ENCODE data around the gene DOHH. TPM values are rescaled to one million over a fixed set of nuclear protein-coding genes. Genes with fewer than 3 reads are reported as not detected.

The DOHH gene
- total RNA-seq, 1 experiment from 2014 or later: 32.1 TPM

GRCh38 chr19:3506384-3507340, 6.2 kb upstream of the DOHH start:
- Histone ChIP-seq H3K4me3 (ENCODE audit: insufficient read depth, low read depth, low read length) (peak overlapping the region; percentile 81), H3K27me3 (ENCODE audit: control insufficient read depth, insufficient read depth, low read length) (no peaks in the 10 kb centered on the region), H3K36me3 (replicated peaks; ENCODE audit: control insufficient read depth, insufficient read depth, low read length) (peaks cover 3% of the 10 kb centered on the region)
- peak; percentile 82 for DNase-seq

DNA sequence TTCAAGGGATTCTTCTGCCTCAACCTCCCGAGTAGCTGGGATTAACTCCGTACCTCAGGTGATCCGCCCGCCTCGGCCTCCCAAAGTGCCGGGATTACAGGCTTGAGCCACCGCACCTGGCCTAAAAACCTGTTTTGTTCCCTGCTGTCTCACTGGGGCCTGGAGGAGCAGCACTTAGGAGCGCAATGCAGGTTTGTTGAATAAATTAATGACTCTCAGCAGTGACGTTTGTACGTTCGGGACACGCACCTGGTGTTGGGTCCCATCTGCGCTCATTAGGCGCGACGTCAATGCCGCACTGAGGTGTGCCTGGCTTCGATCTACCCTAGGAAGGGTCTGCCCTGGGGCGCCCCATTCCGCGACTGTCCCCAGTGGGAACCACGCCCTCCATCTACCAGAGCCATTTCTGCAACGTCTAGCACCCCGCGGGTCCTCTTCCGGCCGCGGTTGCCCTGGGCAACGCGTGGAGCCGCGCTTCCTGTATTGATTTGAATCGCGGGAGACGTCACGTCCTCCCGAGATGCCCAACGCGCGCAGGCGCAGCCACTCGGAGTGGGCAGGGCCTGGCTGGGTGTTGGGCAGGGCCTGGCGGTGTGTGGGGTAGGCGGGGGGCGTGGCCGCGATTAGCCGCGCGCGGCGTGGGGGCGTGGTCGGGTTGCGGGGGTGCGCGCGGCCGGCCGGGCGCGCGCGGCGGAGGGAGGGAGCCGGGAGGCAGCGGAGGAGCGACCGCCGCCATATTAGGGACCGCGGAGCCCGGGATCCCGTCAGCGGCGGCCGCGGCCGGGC, 5.3 kb upstream of the DOHH start, which contains the start of gene FZR1:
Gene FZR1 (plus strand): TSS at position 714 of the 786 bp plus-strand sequence. CDS start 16,679 bp downstream, outside the sequence.
- H3K4me3 ChIP-seq (ENCODE audit: insufficient read depth, low read depth, low read length): peak within 1 kb of the TSS; percentile 81
- H3K36me3 ChIP-seq (replicated peaks; ENCODE audit: control insufficient read depth, insufficient read depth, low read length): peaks cover 3% of the 10 kb centered on the region

GRCh38 chr19:3504735-3505134, 4.3 kb upstream of the DOHH start:
- DNase-seq: no peak
- H3K27me3 ChIP-seq (ENCODE audit: control insufficient read depth, insufficient read depth, low read length): no peaks in the 10 kb centered on the region

More for the DNA sequence above, 5.3 kb upstream of the DOHH start, which contains the start of gene FZR1:
- H3K27me3 ChIP-seq (ENCODE audit: control insufficient read depth, insufficient read depth, low read length): no peaks in the 10 kb centered on the region
- DNase-seq: peak; percentile 99

DNA sequence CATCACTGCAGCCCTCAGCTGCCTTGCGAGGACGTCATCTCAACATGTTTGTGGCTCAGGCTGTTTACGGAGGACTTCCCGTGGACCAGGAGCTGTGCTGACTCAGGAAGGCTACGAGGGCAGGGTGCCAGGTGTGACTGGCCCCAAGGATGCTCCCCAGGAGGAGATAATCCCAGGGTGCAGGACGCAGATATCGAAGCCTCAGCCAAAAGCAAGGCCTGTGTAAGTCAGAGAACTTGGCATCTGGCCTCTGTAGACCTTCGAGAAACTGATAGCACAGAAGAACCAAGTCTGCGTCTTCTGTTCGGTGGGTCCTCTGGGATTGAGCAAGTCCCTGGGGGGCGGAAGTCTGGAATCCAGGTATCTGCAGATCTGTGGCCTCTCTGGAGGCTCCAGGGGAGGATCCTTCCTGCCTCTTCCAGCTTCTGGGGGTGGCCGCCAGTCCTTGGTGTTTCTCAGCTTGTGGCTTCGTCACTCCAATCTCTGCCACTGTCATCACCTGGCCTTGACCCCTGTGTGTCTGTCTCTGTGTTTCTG, 2.6 kb upstream of the DOHH start:
- H3K36me3 ChIP-seq (replicated peaks; ENCODE audit: control insufficient read depth, insufficient read depth, low read length): no peaks in the 10 kb centered on the region
- no peak for DNase-seq
- no peaks in the 10 kb centered on the region for H3K27me3 ChIP-seq (ENCODE audit: control insufficient read depth, insufficient read depth, low read length)
- H3K4me3 ChIP-seq (ENCODE audit: insufficient read depth, low read depth, low read length): no peak overlapping the region

More at GRCh38 chr19:3504735-3505134, 4.3 kb upstream of the DOHH start:
- no peak overlapping the region for H3K4me3 ChIP-seq (ENCODE audit: insufficient read depth, low read depth, low read length)
- peaks cover 2% of the 10 kb centered on the region for H3K36me3 ChIP-seq (replicated peaks; ENCODE audit: control insufficient read depth, insufficient read depth, low read length)

- H3K36me3 ChIP-seq (replicated peaks; ENCODE audit: control insufficient read depth, insufficient read depth, low read length): peaks cover under 1% of the 10 kb centered on the region; the same call in 1 of the 2 replicates
- DNase-seq: no peak
- H3K27me3 ChIP-seq (ENCODE audit: control insufficient read depth, insufficient read depth, low read length): no peaks in the 10 kb centered on the region
- H3K4me3 ChIP-seq (ENCODE audit: insufficient read depth, low read depth, low read length): no peak overlapping the region
Observed at GRCh38 chr19:3501780-3502179, 1.3 kb upstream of the DOHH start.

GRCh38 chr19:3499738-3500428, 591 bp downstream of the DOHH start:
- H3K36me3 ChIP-seq (replicated peaks; ENCODE audit: control insufficient read depth, insufficient read depth, low read length): peaks cover 7% of the 10 kb centered on the region

GRCh38 chr19:3497757-3498520, 2.5 kb downstream of the DOHH start:
- Histone ChIP-seq H3K27me3 (ENCODE audit: control insufficient read depth, insufficient read depth, low read length) (no peaks in the 10 kb centered on the region), H3K4me3 (ENCODE audit: insufficient read depth, low read depth, low read length) (no peak overlapping the region), H3K36me3 (replicated peaks; ENCODE audit: control insufficient read depth, insufficient read depth, low read length) (peaks cover 7% of the 10 kb centered on the region)
- no peak for DNase-seq

More at GRCh38 chr19:3499738-3500428, 591 bp downstream of the DOHH start:
- no peak for DNase-seq
- no peaks in the 10 kb centered on the region for H3K27me3 ChIP-seq (ENCODE audit: control insufficient read depth, insufficient read depth, low read length)
- H3K4me3 ChIP-seq (ENCODE audit: insufficient read depth, low read depth, low read length): peak overlapping the region; percentile 94

DNA sequence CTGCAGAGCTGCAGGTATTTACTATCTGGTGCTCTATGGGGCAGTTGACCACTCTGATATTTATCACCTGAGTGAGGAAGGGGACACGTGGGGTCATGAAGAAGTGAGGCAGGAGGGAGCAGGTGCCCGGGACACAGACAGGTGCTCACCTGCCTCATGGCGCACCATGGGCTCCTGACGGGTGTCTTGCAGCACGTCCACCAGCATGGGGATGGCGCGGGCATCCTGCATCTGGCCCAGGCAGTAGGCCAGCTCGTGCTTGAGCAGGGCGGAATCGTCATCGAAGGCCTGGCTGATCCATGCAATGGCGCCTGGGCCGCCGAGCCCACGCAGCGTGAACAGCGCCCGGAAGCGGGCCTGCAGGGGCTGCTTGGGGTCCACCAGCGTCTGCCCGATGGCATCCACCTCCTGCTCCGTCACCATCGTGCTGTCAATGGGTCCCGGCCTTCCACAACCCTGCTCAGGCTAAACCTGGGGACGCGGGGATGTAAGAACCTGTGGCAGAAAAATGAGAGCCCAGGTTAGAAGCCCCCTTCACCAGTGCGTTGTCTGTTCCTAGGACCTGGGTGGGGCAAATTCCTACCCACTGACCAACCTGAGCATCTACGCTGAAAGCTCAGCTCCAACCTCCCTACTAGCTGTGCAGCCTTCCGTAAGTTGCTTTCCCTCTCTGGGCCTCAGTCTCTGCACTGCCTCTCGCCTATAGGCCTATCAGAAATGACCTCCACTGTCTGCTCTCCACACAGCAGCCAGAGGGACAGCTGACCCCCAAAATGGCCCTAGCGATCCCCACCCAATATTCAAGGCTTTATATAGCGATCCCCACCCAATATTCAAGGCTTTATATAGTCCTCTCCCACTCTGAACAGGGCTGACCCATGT, 3.8 kb downstream of the DOHH start:
- H3K36me3 ChIP-seq (replicated peaks; ENCODE audit: control insufficient read depth, insufficient read depth, low read length): peaks cover 8% of the 10 kb centered on the region
- no peak for DNase-seq
- H3K4me3 ChIP-seq (ENCODE audit: insufficient read depth, low read depth, low read length): no peak overlapping the region
- H3K27me3 ChIP-seq (ENCODE audit: control insufficient read depth, insufficient read depth, low read length): no peaks in the 10 kb centered on the region

GRCh38 chr19:3494559-3494958, 5.9 kb downstream of the DOHH start:
- no peaks in the 10 kb centered on the region for H3K27me3 ChIP-seq (ENCODE audit: control insufficient read depth, insufficient read depth, low read length)

DNA sequence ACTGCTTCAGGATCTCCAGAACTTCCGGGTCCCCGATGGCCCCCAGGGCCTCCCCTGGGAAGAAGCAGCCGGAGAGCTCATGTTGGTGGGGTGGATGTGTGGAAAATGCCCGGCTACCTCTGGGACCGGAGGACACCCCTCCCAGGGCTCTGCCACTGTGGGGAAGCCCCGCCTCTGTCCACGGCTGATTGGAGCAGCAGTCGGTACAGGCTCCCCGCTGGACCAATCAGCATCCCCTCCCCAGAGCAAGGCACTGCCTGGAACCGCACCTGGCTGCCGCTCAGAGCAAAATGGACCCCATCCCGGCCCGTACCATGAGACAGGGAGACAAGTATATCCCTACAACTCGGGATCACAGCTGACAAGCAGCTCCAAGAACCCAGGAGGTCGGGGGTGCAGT, 6.4 kb downstream of the DOHH start:
- DNase-seq: peak; percentile 99

More at GRCh38 chr19:3494559-3494958, 5.9 kb downstream of the DOHH start:
- no peak for DNase-seq
- peaks cover 8% of the 10 kb centered on the region for H3K36me3 ChIP-seq (replicated peaks; ENCODE audit: control insufficient read depth, insufficient read depth, low read length)
- H3K4me3 ChIP-seq (ENCODE audit: insufficient read depth, low read depth, low read length): no peak overlapping the region

GRCh38 chr19:3493651-3494050, 6.8 kb downstream of the DOHH start:
- H3K27me3 ChIP-seq (ENCODE audit: control insufficient read depth, insufficient read depth, low read length): no peaks in the 10 kb centered on the region
- H3K4me3 ChIP-seq (ENCODE audit: insufficient read depth, low read depth, low read length): no peak overlapping the region
- peaks cover 8% of the 10 kb centered on the region for H3K36me3 ChIP-seq (replicated peaks; ENCODE audit: control insufficient read depth, insufficient read depth, low read length)
- DNase-seq: no peak

More for the DNA sequence above, 6.4 kb downstream of the DOHH start:
- Histone ChIP-seq H3K36me3 (replicated peaks; ENCODE audit: control insufficient read depth, insufficient read depth, low read length) (peaks cover 8% of the 10 kb centered on the region), H3K4me3 (ENCODE audit: insufficient read depth, low read depth, low read length) (no peak overlapping the region), H3K27me3 (ENCODE audit: control insufficient read depth, insufficient read depth, low read length) (no peaks in the 10 kb centered on the region)

DNA sequence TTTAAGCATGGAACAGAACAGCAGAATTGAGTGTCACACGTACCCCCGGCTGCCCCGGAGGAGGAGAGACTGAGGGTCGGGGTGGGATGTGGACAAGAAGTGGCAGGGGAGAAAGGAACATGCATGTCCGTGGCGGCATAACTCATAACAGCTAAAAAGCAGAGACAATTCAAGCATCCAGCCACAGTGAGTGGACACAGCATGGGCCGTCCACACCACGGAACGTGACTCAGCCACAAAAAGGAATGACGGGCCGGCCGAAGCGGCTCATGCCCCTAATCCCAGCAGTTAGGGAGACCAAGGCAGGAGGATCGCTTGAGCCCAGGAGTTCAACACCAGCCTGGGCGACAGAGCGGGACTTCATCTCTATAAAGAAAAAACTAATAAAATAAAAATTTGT, 7.6 kb downstream of the DOHH start:
- no peak for DNase-seq
- Histone ChIP-seq H3K36me3 (replicated peaks; ENCODE audit: control insufficient read depth, insufficient read depth, low read length) (peaks cover 8% of the 10 kb centered on the region), H3K4me3 (ENCODE audit: insufficient read depth, low read depth, low read length) (no peak overlapping the region), H3K27me3 (ENCODE audit: control insufficient read depth, insufficient read depth, low read length) (no peaks in the 10 kb centered on the region)
